Gastroesophageal sphincter (tissue), 4 donors: Measurements from ENCODE around the gene ARHGEF6. TPM values are rescaled to one million over a fixed set of nuclear protein-coding genes. Genes with fewer than 3 reads are reported as not detected.

Source experiments
- ATAC-seq: fragments of 150-250 bp; one replicate; pipeline ENCODE4 v1.9.1; 2016; ENCODE audit warnings: mild to moderate bottlenecking, moderate library complexity
- H3K27ac ChIP-seq, 4 donors: fragments of 200-600 bp; sonication (generic) in 3 of 4; 1 replicate in 3 of 4; 2 replicates in 1 of 4; pipeline ENCODE4 v1.5.1; 2016 to 2019
- H3K27me3 ChIP-seq: fragments of 200-600 bp; sonication (generic); one replicate; pipeline ENCODE4 v1.5.1; 2019
- H3K36me3 ChIP-seq, 2 donors: fragments of 200-600 bp; sonication (generic); one replicate each; pipeline ENCODE4 v1.5.1; 2019; ENCODE audit warnings: control low read depth in 1 of 2
- H3K4me1 ChIP-seq, 3 donors: fragments of 200-600 bp; sonication (generic); 1 replicate in 2 of 3; 2 replicates in 1 of 3; pipeline ENCODE4 v1.5.1; 2016 to 2019; ENCODE audit warnings: control low read depth in 2 of 3
- H3K4me3 ChIP-seq, 2 donors: fragments of 200-600 bp; sonication (generic); one replicate each; pipeline ENCODE4 v1.5.1; 2019; ENCODE audit warnings: mild to moderate bottlenecking in 1 of 2, moderate library complexity in 1 of 2
- H3K9me3 ChIP-seq, 3 donors: fragments of 200-600 bp; sonication (generic); one replicate each; pipeline ENCODE4 v1.5.1; 2017 to 2019; ENCODE audit warnings: control low read depth in 2 of 3
- EP300 ChIP-seq: sonication (generic); formaldehyde crosslinking; IDR thresholded peaks from one replicate; pipeline ENCODE4 v1.6.1; 2017; ENCODE audit warnings: antibody characterized with exemption, mild to moderate bottlenecking
- POLR2A ChIP-seq, 2 donors: fragments of 450-650 bp; IDR thresholded peaks; one replicate each; pipeline ENCODE4 v1.6.1; 2017; ENCODE audit warnings: antibody characterized with exemption in 2 of 2, mild to moderate bottlenecking in 2 of 2, moderate library complexity in 1 of 2
- POLR2AphosphoS5 ChIP-seq: sonication (generic); formaldehyde crosslinking; IDR thresholded peaks from one replicate; pipeline ENCODE4 v1.6.1; 2017; ENCODE audit warnings: antibody characterized with exemption
- WGBS, 2 donors: methylation state at CpG; one replicate each; pipeline ENCODE4 v1.1.5; 2018; ENCODE audit warnings: low coverage in 1 of 2; 5-methylcytosine and 5-hydroxymethylcytosine counted together
- total RNA-seq, 4 donors: library from RNA; depleted of rRNA; stranded (reverse); fragments of >200 nt; gene quantifications; one replicate each; pipeline ENCODE4 v1.1.0, GENCODE V29; 2016
- TF ChIP-seq, protein P1 (sequence below), 4 experiments: fragments of 200-600 bp in 2 of 4; fragments of 450-650 bp in 2 of 4; sonication (generic) in 1 of 4; IDR thresholded peaks; one replicate each; pipeline ENCODE4 v1.5.1; 2017 to 2019; ENCODE audit warnings: antibody characterized with exemption in 4 of 4, mild to moderate bottlenecking in 2 of 4, moderate library complexity in 2 of 4

Gene ARHGEF6
- total RNA-seq, 4 donors from 2014 or later, result 14.2 to 18.5 (median 16.3) TPM

DNA sequence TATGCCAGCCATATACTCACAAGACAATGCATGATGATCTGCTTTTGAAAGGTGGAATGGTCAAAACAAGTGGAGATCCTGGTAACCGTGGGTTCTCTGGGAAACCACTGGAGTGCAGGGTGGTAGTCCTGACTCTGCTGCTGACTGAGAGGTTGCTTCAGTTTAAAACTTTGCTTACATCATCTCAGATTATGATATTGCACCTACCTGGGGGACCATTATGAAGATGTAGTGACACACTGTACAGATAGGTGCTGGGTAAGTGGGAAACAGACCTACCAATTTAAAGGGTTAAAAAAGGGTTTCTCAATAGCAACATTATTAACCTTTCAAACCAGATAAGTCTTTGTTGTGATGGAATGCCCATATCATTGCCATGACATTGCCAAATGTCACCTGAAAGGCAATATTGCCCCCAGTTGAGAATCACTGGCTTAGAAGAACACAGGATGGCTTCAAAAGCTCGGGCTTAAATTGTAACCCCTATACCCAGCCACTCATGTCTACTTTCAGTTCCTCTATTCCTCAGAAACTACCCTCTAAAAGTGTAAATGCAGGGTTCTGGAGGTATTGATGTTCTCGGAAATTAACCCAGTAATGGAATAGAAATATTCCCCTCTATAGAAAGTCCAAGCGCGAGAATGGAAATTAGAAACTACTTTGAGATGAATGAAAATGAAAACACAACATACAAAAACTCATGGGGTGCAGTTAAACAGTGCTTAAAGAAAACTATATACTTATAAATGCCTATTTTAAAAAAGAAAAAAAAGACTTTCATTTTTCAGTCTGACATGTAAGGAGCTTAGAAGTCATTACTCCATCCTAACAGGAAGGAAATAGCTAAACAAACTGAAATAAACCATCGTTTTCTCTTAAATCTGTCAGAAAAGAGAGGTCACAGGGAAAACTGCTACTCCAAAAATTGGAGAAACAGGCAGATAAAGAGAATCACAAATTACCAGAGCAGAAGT lies 65.8 kb downstream of the ARHGEF6 start:
- H3K27me3 ChIP-seq, result no peaks in the 10 kb centered on the region

DNA sequence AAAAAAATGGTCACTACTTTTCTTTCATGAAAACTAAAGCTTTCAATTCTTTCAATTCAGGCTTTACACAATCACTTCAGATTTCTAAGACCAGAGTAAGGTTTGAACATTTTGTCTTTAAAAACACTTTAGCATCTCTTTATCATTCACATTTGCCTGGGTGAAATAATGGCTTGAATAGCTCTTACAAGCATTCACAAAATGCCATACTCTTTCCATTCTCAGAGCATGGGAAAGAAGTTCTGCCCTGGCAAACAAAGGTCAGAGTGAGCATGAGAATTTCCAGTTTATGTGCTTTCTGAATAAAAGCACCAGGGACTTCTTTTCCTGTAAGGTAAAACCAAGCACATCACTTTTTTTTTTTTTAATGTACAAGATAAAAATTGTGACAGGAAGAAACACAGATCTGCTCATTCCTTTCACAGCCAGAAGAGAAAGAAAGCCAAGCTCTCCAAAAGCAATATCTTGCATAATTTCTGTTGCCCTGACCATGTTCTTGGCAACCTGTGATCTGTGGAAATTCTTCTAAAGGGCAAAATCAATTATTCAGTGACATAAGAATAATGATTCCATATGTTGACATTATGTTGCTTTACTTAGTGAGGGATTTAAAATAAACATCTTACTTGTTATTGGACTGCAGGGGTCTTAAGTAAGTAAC lies 68.0 kb downstream of the ARHGEF6 start:
- no peaks in the 10 kb centered on the region for H3K9me3 ChIP-seq
- no peak overlapping the region for H3K4me3 ChIP-seq
- H3K27ac ChIP-seq, result no peak overlapping the region
- peaks cover 0 to 3% of the 10 kb centered on the region in 2 donors for H3K36me3 ChIP-seq
- ATAC-seq, result no peak
- no peaks in the 10 kb centered on the region for H3K27me3 ChIP-seq
- TF ChIP-seq POLR2A (IDR thresholded peaks at IDR 0.05) (no peak), EP300 (no peak), POLR2AphosphoS5 (no peak)
- TF ChIP-seq, protein P1, sequence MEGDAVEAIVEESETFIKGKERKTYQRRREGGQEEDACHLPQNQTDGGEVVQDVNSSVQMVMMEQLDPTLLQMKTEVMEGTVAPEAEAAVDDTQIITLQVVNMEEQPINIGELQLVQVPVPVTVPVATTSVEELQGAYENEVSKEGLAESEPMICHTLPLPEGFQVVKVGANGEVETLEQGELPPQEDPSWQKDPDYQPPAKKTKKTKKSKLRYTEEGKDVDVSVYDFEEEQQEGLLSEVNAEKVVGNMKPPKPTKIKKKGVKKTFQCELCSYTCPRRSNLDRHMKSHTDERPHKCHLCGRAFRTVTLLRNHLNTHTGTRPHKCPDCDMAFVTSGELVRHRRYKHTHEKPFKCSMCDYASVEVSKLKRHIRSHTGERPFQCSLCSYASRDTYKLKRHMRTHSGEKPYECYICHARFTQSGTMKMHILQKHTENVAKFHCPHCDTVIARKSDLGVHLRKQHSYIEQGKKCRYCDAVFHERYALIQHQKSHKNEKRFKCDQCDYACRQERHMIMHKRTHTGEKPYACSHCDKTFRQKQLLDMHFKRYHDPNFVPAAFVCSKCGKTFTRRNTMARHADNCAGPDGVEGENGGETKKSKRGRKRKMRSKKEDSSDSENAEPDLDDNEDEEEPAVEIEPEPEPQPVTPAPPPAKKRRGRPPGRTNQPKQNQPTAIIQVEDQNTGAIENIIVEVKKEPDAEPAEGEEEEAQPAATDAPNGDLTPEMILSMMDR (IDR thresholded peaks at IDR 0.05), result no peak
- peaks cover 0 to 11% (median 0%) of the 10 kb centered on the region in 3 donors for H3K4me1 ChIP-seq

More for the DNA sequence above, 65.8 kb downstream of the ARHGEF6 start:
- H3K4me3 ChIP-seq, result no peak overlapping the region
- TF ChIP-seq POLR2AphosphoS5, result no peak
- TF ChIP-seq POLR2A (IDR thresholded peaks at IDR 0.05), result no peak
- TF ChIP-seq EP300, result no peak
- TF ChIP-seq, protein P1 (IDR thresholded peaks at IDR 0.05), result no peak
- peaks cover 0 to 11% (median 0%) of the 10 kb centered on the region in 3 donors for H3K4me1 ChIP-seq
- WGBS, 2 donors, result 67 to 70% methylated on average over 4 to 6 of the region's 6 CpGs
- no peak overlapping the region for H3K27ac ChIP-seq
- no peaks in the 10 kb centered on the region for H3K36me3 ChIP-seq
- no peaks in the 10 kb centered on the region for H3K9me3 ChIP-seq
- no peak for ATAC-seq

DNA sequence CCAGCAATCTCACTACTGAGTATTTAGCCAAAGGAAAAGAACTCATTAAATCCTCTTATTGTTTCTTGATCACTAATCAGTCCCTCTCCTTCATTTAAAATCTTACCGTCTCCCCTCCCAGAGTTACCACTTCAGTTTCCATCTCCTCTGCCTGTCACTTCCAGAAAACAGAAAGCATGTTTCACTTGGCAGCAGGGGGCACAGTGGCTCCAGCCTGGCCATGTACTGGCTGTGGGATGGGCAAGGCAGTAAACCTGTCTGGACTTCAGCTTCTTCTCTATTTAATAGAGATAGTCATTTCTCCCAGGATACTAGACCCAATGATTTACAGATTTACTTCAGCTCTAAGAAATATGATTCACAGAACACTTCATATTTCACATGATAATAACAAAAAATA lies 69.6 kb downstream of the ARHGEF6 start:
- Histone ChIP-seq H3K9me3 (no peaks in the 10 kb centered on the region), H3K4me3 (no peak overlapping the region), H3K36me3 (peaks cover 0 to 15% of the 10 kb centered on the region in 2 donors), H3K4me1 (peaks cover 0 to 11% (median 0%) of the 10 kb centered on the region in 3 donors), H3K27me3 (no peaks in the 10 kb centered on the region), H3K27ac (no peak overlapping the region)
- no peak for ATAC-seq
- TF ChIP-seq, protein P1 (IDR thresholded peaks at IDR 0.05), result peak in 2 of 4 experiments; percentile 16 to 51
- TF ChIP-seq POLR2A (IDR thresholded peaks at IDR 0.05), result no peak
- WGBS, 2 donors, result 17 to 63% methylated on average over 1 of the region's 1 CpG

DNA sequence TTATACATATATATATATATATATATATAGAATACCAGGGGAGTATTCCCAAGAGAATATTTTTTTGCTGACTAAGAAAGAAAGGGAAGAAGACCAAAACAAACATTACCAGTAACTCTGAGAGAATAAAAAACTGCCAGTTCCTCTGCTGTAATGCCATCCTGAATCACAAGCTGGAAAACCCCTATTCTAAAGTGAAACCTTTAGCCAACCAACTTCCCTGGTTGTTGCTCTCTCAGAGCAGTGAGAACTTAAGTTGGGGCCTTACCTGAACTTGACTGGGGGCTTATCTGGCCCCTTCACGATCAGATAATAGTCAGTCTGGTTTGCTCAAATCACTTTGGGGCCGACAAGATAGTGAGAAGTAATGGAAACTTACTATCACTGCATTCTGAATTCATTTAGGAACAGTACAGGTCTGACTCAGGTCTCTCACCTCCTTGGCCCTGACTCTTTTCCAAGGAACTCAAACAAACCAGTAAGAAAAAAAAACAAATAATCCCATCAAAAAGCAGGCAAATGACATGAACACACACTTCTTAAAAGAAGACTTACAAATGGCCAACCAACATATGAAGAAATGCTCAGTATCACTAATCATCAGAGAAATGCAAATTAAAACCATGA lies 70.3 kb downstream of the ARHGEF6 start:
- no peak for ATAC-seq
- H3K9me3 ChIP-seq, result no peaks in the 10 kb centered on the region
- peaks cover 0 to 18% of the 10 kb centered on the region in 2 donors for H3K36me3 ChIP-seq
- H3K4me3 ChIP-seq, result no peak overlapping the region
- peaks cover 0 to 11% (median 0%) of the 10 kb centered on the region in 3 donors for H3K4me1 ChIP-seq
- no peaks in the 10 kb centered on the region for H3K27me3 ChIP-seq
- WGBS, 2 donors, result 0% methylated on average over 1 of the region's 2 CpGs; no CpG with 5 or more reads in 1 of the 2 donors
- TF ChIP-seq, protein P1 (IDR thresholded peaks at IDR 0.05), result no peak
- TF ChIP-seq POLR2AphosphoS5, result no peak
- TF ChIP-seq EP300, result no peak
- TF ChIP-seq POLR2A (IDR thresholded peaks at IDR 0.05), result no peak
- no peak overlapping the region for H3K27ac ChIP-seq
